Nucleus accumbens (tissue), 56 donors: ENCODE data around the gene RIN3.

ENCODE experiments used
- DNase-seq, 56 donors: peaks; one replicate each; lab custom pipeline; 2025; lab: John Stamatoyannopoulos, UW

RIN3 gene

GRCh38 chr14:92728759-92729364 lies 215.3 kb downstream of the RIN3 start:
- DNase-seq: no peak

- DNase-seq: no peak
These were observed 216.2 kb downstream of the RIN3 start for GRCh38 chr14:92729634-92730358.

GRCh38 chr14:92731622-92732115 lies 218.1 kb downstream of the RIN3 start:
- DNase-seq: no peak

DNA sequence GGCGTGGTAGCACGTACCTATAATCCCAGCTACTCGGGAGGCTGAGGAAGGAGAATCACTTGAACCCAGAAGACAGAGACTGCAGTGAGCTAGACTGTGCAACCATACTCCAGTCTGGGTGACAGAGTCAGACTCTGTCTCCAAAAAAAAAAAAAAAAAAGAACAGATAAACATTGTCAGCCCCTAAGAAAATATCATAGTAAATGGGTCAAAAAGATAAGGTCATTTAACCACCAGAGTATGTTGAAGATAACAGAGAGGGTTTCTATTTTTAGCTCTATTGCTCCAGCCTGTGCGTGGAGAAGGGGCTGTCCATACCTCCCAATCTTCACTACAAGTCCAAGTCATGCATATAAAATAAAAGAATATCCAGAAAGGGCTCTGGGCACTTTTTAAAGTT lies 219.4 kb downstream of the RIN3 start:
- no peak for DNase-seq

DNA sequence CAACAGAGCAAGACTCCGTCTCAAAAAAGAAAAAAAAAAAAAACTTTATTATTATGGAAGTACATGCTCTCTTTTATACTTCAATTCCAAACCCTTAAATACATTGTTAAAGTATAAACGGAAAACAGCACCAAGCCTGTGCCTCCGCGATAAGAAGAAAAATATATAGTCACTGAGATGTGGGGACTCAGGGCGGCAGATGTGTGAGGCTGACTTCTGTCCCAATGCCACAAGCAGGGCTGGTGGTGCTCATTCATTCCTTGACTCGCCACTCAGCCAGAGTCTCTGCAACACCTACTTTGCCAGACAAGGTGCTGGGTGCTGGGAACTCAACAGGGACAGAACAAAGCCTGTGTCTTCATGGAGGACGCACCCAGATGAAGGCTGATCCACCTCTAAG lies 221.0 kb downstream of the RIN3 start:
- no peak for DNase-seq

DNA sequence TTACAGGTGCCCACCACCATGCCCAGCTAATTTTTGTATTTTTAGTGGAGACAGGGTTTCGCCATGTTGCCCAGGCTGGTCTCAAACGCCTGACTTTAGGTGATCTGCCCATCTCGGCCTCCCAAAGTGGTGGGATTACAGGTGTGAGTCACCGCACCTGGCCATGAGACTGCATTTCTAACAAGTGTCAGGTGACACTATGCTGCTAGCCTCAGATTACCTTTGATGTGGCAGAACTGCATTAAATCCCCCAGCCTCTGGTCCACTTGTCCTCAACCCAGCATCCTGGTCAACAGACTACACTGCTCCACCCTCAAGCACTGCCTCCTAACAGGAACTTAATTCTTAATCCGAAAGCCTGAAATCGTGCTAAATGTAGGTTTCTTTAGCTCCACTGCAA lies 221.8 kb downstream of the RIN3 start:
- no peak for DNase-seq

DNA sequence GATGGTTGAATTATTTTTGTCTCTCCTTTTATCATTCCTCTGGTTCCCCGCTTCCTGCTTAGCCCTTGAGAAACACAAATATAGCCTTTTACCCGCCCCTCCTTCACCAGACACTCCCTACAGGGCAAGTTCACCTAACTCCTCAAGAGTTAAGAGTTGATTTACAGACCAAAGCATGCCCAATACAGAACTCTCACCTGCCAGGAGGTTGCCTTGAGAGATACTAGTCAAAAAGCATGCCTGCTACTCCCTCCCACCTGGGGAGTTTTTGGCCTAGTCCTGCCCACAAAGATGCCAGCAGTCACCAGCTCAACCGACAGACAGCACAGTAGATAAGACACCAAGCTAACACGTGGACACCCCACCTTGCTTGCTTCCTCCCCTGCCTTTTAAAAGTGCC lies 223.6 kb downstream of the RIN3 start:
- no peak for DNase-seq

DNA sequence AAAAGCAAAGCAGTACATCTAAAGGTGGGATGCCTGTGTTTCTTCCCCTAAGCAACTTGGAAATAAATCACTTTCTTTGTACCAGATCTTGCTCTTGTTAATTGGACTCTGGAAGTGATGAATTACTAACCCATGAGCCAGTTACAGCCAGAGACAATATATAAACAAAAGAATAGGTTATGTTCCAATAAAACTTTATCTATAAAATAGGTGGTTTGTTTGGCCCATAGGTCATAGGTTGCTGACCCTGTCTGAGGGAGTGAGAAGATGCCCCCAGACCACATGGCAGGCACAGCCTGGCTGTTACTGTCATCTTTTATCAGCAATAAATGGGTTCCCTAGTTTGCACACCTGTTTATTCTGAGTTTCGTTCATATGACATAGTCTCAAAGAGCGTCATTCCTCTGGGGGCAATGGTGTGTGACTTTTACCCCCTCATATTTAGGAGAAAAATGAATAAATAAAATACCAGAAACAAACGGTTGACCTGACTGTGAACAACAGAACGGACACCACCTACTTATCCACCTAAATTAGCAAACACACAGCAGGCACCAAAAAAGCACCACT lies 224.1 kb downstream of the RIN3 start:
- no peak for DNase-seq
